ENCODE results near the gene LMNA. TPM values are rescaled to one million over a fixed set of nuclear protein-coding genes. Genes with fewer than 3 reads are reported as not detected.
"Not testable (repeated sequence)": the region's sequence is repeated elsewhere in the genome, so short reads cannot be mapped to it uniquely, and the experiment has no call there.

The LMNA gene
- total RNA-seq, 1 donor from 2014 or later: 236 TPM

GRCh38 chr1:156123356-156124196 is 9.1 kb downstream of the LMNA start:
- TF ChIP-seq CTCF (IDR thresholded peaks at IDR 0.05; ENCODE audit: borderline replicate concordance): peak; percentile 19
- Histone ChIP-seq H3K9me3 (replicated peaks) (no peaks in the 10 kb centered on the region), H3K27me3 (ENCODE audit: low read depth) (no peaks in the 10 kb centered on the region), H3K4me3 (peak overlapping the region; percentile 100), H3K27ac (replicated peaks) (peak overlapping the region; percentile 97), H3K4me1 (peaks cover 100% of the 10 kb centered on the region), H3K36me3 (no peaks in the 10 kb centered on the region)
- peak; percentile 96 for DNase-seq
- intact Hi-C loops (cut with micrococcal nuclease): no loop called here

- H3K36me3 ChIP-seq: no peaks in the 10 kb centered on the region
- TF ChIP-seq CTCF (IDR thresholded peaks at IDR 0.05; ENCODE audit: borderline replicate concordance): no peak
- DNase-seq: no peak
- H3K4me3 ChIP-seq: peak overlapping the region; percentile 100
- no peaks in the 10 kb centered on the region for H3K9me3 ChIP-seq (replicated peaks)
- intact Hi-C loops (cut with micrococcal nuclease): no loop called here
- peak overlapping the region; percentile 97 for H3K27ac ChIP-seq (replicated peaks)
- no peaks in the 10 kb centered on the region for H3K27me3 ChIP-seq (ENCODE audit: low read depth)
- peaks cover 100% of the 10 kb centered on the region for H3K4me1 ChIP-seq
These were observed 10.3 kb downstream of the LMNA start for GRCh38 chr1:156124557-156125483.

- H3K36me3 ChIP-seq; H3K9me3 ChIP-seq (replicated peaks); DNase-seq; H3K27me3 ChIP-seq (ENCODE audit: low read depth); intact Hi-C loops (cut with micrococcal nuclease): not testable (repeated sequence)
- H3K4me1 ChIP-seq: peaks cover 100% of the 10 kb centered on the region
- peak overlapping the region; percentile 100 for H3K4me3 ChIP-seq
- H3K27ac ChIP-seq (replicated peaks): peak overlapping the region; percentile 97
These were observed 11.0 kb downstream of the LMNA start for GRCh38 chr1:156125544-156125943.

- Histone ChIP-seq H3K27ac (replicated peaks) (peak overlapping the region; percentile 97), H3K4me1 (peaks cover 100% of the 10 kb centered on the region), H3K9me3 (replicated peaks) (no peaks in the 10 kb centered on the region), H3K36me3 (peaks cover 7% of the 10 kb centered on the region), H3K27me3 (ENCODE audit: low read depth) (no peaks in the 10 kb centered on the region), H3K4me3 (peak overlapping the region; percentile 100)
- TF ChIP-seq CTCF (IDR thresholded peaks at IDR 0.05; ENCODE audit: borderline replicate concordance): peak; percentile 58
- intact Hi-C loops (cut with micrococcal nuclease): no loop called here
- peak; percentile 93 for DNase-seq
These were observed 11.6 kb downstream of the LMNA start for GRCh38 chr1:156126043-156126629.

GRCh38 chr1:156126630-156127534 is 12.4 kb downstream of the LMNA start:
- H3K9me3 ChIP-seq (replicated peaks): no peaks in the 10 kb centered on the region
- H3K4me3 ChIP-seq: peak overlapping the region; percentile 100
- H3K27me3 ChIP-seq (ENCODE audit: low read depth): no peaks in the 10 kb centered on the region
- peak overlapping the region; percentile 97 for H3K27ac ChIP-seq (replicated peaks)
- DNase-seq: peak; percentile 41
- H3K4me1 ChIP-seq: peaks cover 98% of the 10 kb centered on the region
- H3K36me3 ChIP-seq: peaks cover 15% of the 10 kb centered on the region
- no peak for TF ChIP-seq CTCF (IDR thresholded peaks at IDR 0.05; ENCODE audit: borderline replicate concordance)
- intact Hi-C loops (cut with micrococcal nuclease): no loop called here
